OCI-LY1 (cell line): ENCODE data around the gene ARHGDIA.

Experiments used
- CTCF ChIP-seq: fragments of 200-600 bp; sonication (generic), shearing (Covaris generic); IDR thresholded peaks from 2 replicates; pipeline ENCODE4 v1.5.1; 2017; ENCODE audit warnings: mild to moderate bottlenecking, antibody characterized with exemption, low read length, moderate library complexity, mixed read lengths
- EZH2 ChIP-seq: fragments of 200-600 bp; sonication (generic), shearing (Covaris generic); IDR thresholded peaks from 2 replicates; pipeline ENCODE4 v1.8.0; 2017; ENCODE audit warnings: borderline replicate concordance, mixed run types, mild to moderate bottlenecking, antibody characterized with exemption, low read length, moderate library complexity, mixed read lengths

GRCh38 chr17:81825841-81826466, 45.2 kb downstream of the ARHGDIA start:
- no peak; the same call in 1 of the 2 replicates for TF ChIP-seq CTCF
- TF ChIP-seq EZH2 = no peak
